Transverse colon (tissue), 4 donors: Measurements from ENCODE around the gene MLLT10. TPM values are rescaled to one million over a fixed set of nuclear protein-coding genes. Genes with fewer than 3 reads are reported as not detected.
"Not testable (repeated sequence)": the region's sequence is repeated elsewhere in the genome, so short reads cannot be mapped to it uniquely, and the experiment has no call there.

Experiments
- DNase-seq: peaks from one replicate; pipeline ENCODE4 v3.0.0-alpha.2; 2019
- H3K27ac ChIP-seq, 4 donors: fragments of 200-600 bp; sonication (generic); 2 replicates each; pipeline ENCODE4 v1.5.1; 2016 to 2018; ENCODE audit warnings: inconsistent platforms in 4 of 4
- H3K27me3 ChIP-seq: fragments of 200-600 bp; sonication (generic); 2 replicates; pipeline ENCODE4 v1.5.1; 2017; ENCODE audit warnings: inconsistent platforms
- H3K36me3 ChIP-seq, 4 donors: fragments of 200-600 bp; sonication (generic); 2 replicates each; pipeline ENCODE4 v1.5.1; 2017 to 2019; ENCODE audit warnings: inconsistent platforms in 4 of 4
- H3K4me1 ChIP-seq, 4 donors: fragments of 200-600 bp; sonication (generic); 2 replicates each; pipeline ENCODE4 v1.5.1; 2017 to 2020; ENCODE audit warnings: inconsistent platforms in 4 of 4
- H3K4me3 ChIP-seq, 4 donors: fragments of 200-600 bp; sonication (generic); 1 replicate in 1 of 4; 2 replicates in 3 of 4; pipeline versions ENCODE4 v1.5.1 to v1.6.1; 2017 to 2019; ENCODE audit warnings: inconsistent platforms in 4 of 4
- H3K9me3 ChIP-seq, 2 donors: fragments of 200-600 bp; sonication (generic); 2 replicates each; pipeline ENCODE4 v1.5.1; 2017 to 2019; ENCODE audit warnings: inconsistent platforms in 2 of 2
- CTCF ChIP-seq, 5 experiments: fragments of 200-600 bp in 3 of 5; fragments of 450-650 bp in 2 of 5; sonication (generic) in 3 of 5; IDR thresholded peaks; 1 replicate in 2 of 5; 2 replicates in 3 of 5; pipeline ENCODE4 v1.5.1; 2016 to 2017; ENCODE audit warnings: antibody characterized with exemption in 5 of 5, inconsistent platforms in 3 of 5, mild to moderate bottlenecking in 2 of 5, moderate library complexity in 1 of 5
- EP300 ChIP-seq: sonication (generic); formaldehyde crosslinking; IDR thresholded peaks from one replicate; pipeline ENCODE4 v1.6.1; 2017; ENCODE audit warnings: antibody characterized with exemption, low read depth
- POLR2A ChIP-seq: fragments of 450-650 bp; IDR thresholded peaks from one replicate; pipeline ENCODE4 v1.6.1; 2016; ENCODE audit warnings: antibody characterized with exemption, mild to moderate bottlenecking, moderate library complexity
- POLR2AphosphoS5 ChIP-seq, 3 donors: sonication (generic); formaldehyde crosslinking; IDR thresholded peaks; one replicate each; pipeline ENCODE4 v1.6.1; 2016; ENCODE audit warnings: antibody characterized with exemption in 3 of 3
- WGBS, 2 donors: methylation state at CpG; one replicate each; pipeline ENCODE4 v1.1.5; 2018; ENCODE audit warnings: low coverage in 1 of 2; 5-methylcytosine and 5-hydroxymethylcytosine counted together
- in situ Hi-C, 4 donors: fragments of 200-750 bp; cut with MboI; loops; one replicate each; pipeline versions ENCODE4 v1.15.0 to v1.15.1; 2017; ENCODE audit warnings: low sequenced_read_pairs in 3 of 4, low pct_ligation_motif_present in 1 of 4, low pct_unique_long_range_greater_than_20kb in 1 of 4
- intact Hi-C: fragments of 100-400 bp; cut with DNase I; formaldehyde crosslinking; loops from one replicate; pipeline ENCODE4 v1.15.1; 2023; ENCODE audit warnings: low total_unique reads
- total RNA-seq, 4 donors: library from RNA; depleted of rRNA; stranded (reverse); fragments of >200 nt; gene quantifications; one replicate each; pipeline ENCODE4 v1.1.0, GENCODE V29; 2016

MLLT10 gene
- total RNA-seq, 4 donors from 2014 or later, result 12.0 to 43.0 (median 28.5) TPM

GRCh38 chr10:21536874-21537273, 2.8 kb downstream of the MLLT10 start:
- 60 to 71% methylated on average over 2 to 3 of the region's 3 CpGs for WGBS, 2 donors

GRCh38 chr10:21540701-21541100, 6.7 kb downstream of the MLLT10 start:
- intact Hi-C loops, H3K9me3 ChIP-seq, H3K27ac ChIP-seq, H3K4me3 ChIP-seq, DNase-seq, in situ Hi-C loops, H3K27me3 ChIP-seq: not testable (repeated sequence)
- H3K4me1 ChIP-seq, result peaks cover 0 to 12% (median 2%) of the 10 kb centered on the region in 4 donors
- H3K36me3 ChIP-seq, result peaks cover 0 to 61% (median 28%) of the 10 kb centered on the region in 4 donors
- WGBS, 2 donors, result 93 to 95% methylated on average over 3 to 4 of the region's 4 CpGs

More at GRCh38 chr10:21536874-21537273, 2.8 kb downstream of the MLLT10 start:
- DNase-seq, result no peak
- intact Hi-C loops, result loop anchor here (5.0 to 10.0 kb wide), 2 partner anchors 40 to 1138 kb away; no protein-coding TSS in a partner anchor
- Histone ChIP-seq H3K27ac (no peak overlapping the region), H3K36me3 (peaks cover 0 to 32% (median 16%) of the 10 kb centered on the region in 4 donors), H3K27me3 (no peaks in the 10 kb centered on the region), H3K4me3 (no peak overlapping the region), H3K4me1 (peaks cover 0 to 34% (median 14%) of the 10 kb centered on the region in 4 donors), H3K9me3 (no peaks in the 10 kb centered on the region)
- in situ Hi-C loops, result no loop called here
- TF ChIP-seq CTCF (IDR thresholded peaks at IDR 0.05), result no peak
- TF ChIP-seq POLR2AphosphoS5 (IDR thresholded peaks at IDR 0.05), result no peak
- TF ChIP-seq POLR2A, result no peak
- TF ChIP-seq EP300, result no peak

- H3K36me3 ChIP-seq, result peaks cover 0 to 35% (median 10%) of the 10 kb centered on the region in 4 donors
- in situ Hi-C loops, result no loop called here
- DNase-seq, result no peak
- no peak overlapping the region for H3K4me3 ChIP-seq
- no peak for TF ChIP-seq EP300
- no peak for TF ChIP-seq CTCF (IDR thresholded peaks at IDR 0.05)
- no peak for TF ChIP-seq POLR2A
- TF ChIP-seq POLR2AphosphoS5 (IDR thresholded peaks at IDR 0.05), result no peak
- H3K4me1 ChIP-seq, result peaks cover 0 to 3% (median 0%) of the 10 kb centered on the region in 4 donors
- H3K27ac ChIP-seq, result no peak overlapping the region
- H3K27me3 ChIP-seq, result no peaks in the 10 kb centered on the region
- intact Hi-C loops, result no loop called here
- no peaks in the 10 kb centered on the region for H3K9me3 ChIP-seq
- 89 to 96% methylated on average over 6 of the region's 6 CpGs for WGBS, 2 donors
These were observed 13.2 kb downstream of the MLLT10 start for GRCh38 chr10:21547246-21547645.

GRCh38 chr10:21552638-21553037, 18.6 kb downstream of the MLLT10 start:
- TF ChIP-seq EP300, result no peak
- no peak for TF ChIP-seq POLR2AphosphoS5 (IDR thresholded peaks at IDR 0.05)
- no peak for TF ChIP-seq POLR2A
- TF ChIP-seq CTCF (IDR thresholded peaks at IDR 0.05), result no peak
- Histone ChIP-seq H3K27me3 (no peaks in the 10 kb centered on the region), H3K27ac (no peak overlapping the region), H3K36me3 (peaks cover 0 to 20% (median 5%) of the 10 kb centered on the region in 4 donors), H3K4me1 (peaks cover 0 to 2% (median 0%) of the 10 kb centered on the region in 4 donors), H3K4me3 (no peak overlapping the region), H3K9me3 (no peaks in the 10 kb centered on the region)
- 95% methylated on average over 8 of the region's 8 CpGs for WGBS, 2 donors
- DNase-seq, result no peak
- in situ Hi-C loops (no loop called here), intact Hi-C loops (no loop called here)

GRCh38 chr10:21556527-21556926, 22.5 kb downstream of the MLLT10 start:
- Histone ChIP-seq H3K4me3 (no peak overlapping the region), H3K9me3 (no peaks in the 10 kb centered on the region), H3K4me1 (no peaks in the 10 kb centered on the region), H3K27ac (no peak overlapping the region), H3K36me3 (peaks cover 0 to 33% (median 5%) of the 10 kb centered on the region in 4 donors), H3K27me3 (no peaks in the 10 kb centered on the region)
- no peak for TF ChIP-seq POLR2A
- TF ChIP-seq POLR2AphosphoS5 (IDR thresholded peaks at IDR 0.05), result no peak
- TF ChIP-seq CTCF (IDR thresholded peaks at IDR 0.05), result no peak
- no peak for TF ChIP-seq EP300
- in situ Hi-C loops, result no loop called here
- WGBS, 2 donors, result 79 to 88% methylated on average over 8 of the region's 8 CpGs
- intact Hi-C loops, result no loop called here
- no peak for DNase-seq

- H3K27ac ChIP-seq, H3K4me3 ChIP-seq, intact Hi-C loops, H3K4me1 ChIP-seq, H3K9me3 ChIP-seq, H3K27me3 ChIP-seq, in situ Hi-C loops, DNase-seq: not testable (repeated sequence)
- 97 to 98% methylated on average over 6 to 7 of the region's 7 CpGs for WGBS, 2 donors
- H3K36me3 ChIP-seq, result peaks cover 0 to 22% (median 7%) of the 10 kb centered on the region in 4 donors
These were observed 25.0 kb downstream of the MLLT10 start for GRCh38 chr10:21558984-21559383.
